Measurements from ENCODE around the gene JAM2. TPM values are rescaled to one million over a fixed set of nuclear protein-coding genes. Genes with fewer than 3 reads are reported as not detected.
A peak's percentile ranks its signal among the peaks of the same experiment; 100 is the strongest.

The JAM2 gene
- total RNA-seq, 2 donors from 2014 or later, result 0.48 to 1.7 TPM

DNA sequence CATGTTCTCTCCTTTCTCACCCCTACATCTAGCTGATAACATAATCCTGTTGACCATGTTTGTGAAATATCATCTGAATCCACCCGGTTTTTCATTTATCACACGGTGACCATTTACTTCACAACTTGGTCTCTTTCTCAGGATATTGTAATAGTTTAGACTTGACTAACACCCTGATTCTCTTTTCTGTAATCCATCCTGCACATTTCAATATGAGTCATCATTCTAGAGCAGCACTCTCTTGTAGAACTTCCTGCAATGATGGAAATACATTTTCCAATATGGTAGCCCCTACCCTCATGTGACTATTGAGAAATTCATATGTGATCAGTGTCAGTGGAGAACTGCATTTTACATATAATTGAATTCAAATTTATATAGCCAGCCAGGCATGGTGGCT lies 2.3 kb upstream of the JAM2 start:
- peaks cover 64% of the 10 kb centered on the region for H3K27me3 Mint-ChIP-seq (ENCODE audit: insufficient read depth)

GRCh38 chr21:25637851-25638659 lies 1.0 kb upstream of the JAM2 start:
- Mint-ChIP-seq H3K27me3 (ENCODE audit: insufficient read depth) (peaks cover 76% of the 10 kb centered on the region), H3K36me3 (ENCODE audit: low read depth) (no peaks in the 10 kb centered on the region), H3K27ac (no peak overlapping the region), H3K4me3 (peak overlapping the region; percentile 60), H3K9me3 (no peaks in the 10 kb centered on the region), H3K4me1 (peaks cover 3% of the 10 kb centered on the region)
- TF ChIP-seq CTCF (conservative IDR thresholded peaks at IDR 0.05), result no peak
- 59 to 70% methylated on average over 4 to 5 of the region's 5 CpGs for WGBS, 2 experiments (ENCODE audit: insufficient coverage in 1 of 2, insufficient read length in 1 of 2)
- DNase-seq, result no peak
- no peaks in the 10 kb centered on the region for H3K36me3 ChIP-seq (ENCODE audit: control insufficient read depth, insufficient read depth, low read length)
- peaks cover 52% of the 10 kb centered on the region for H3K27me3 ChIP-seq (ENCODE audit: control insufficient read depth, insufficient read depth, low read length, poor library complexity, severe bottlenecking)
- H3K9ac ChIP-seq (ENCODE audit: extremely low read depth, low read length, poor library complexity, severe bottlenecking), result no peak overlapping the region
- H3K4me3 ChIP-seq (ENCODE audit: low read length), result peak overlapping the region; percentile 85
- H3K9me3 ChIP-seq (ENCODE audit: control insufficient read depth, low read length), result no peaks in the 10 kb centered on the region
- peak overlapping the region; percentile 99 for H3K27ac ChIP-seq (ENCODE audit: low read depth, low read length)
- no peaks in the 10 kb centered on the region for H3K4me1 ChIP-seq (ENCODE audit: control insufficient read depth, insufficient read depth, low read length)

More for the DNA sequence above, 2.3 kb upstream of the JAM2 start:
- Mint-ChIP-seq H3K9me3 (no peaks in the 10 kb centered on the region), H3K4me3 (no peak overlapping the region), H3K4me1 (peaks cover 3% of the 10 kb centered on the region), H3K36me3 (ENCODE audit: low read depth) (no peaks in the 10 kb centered on the region), H3K27ac (no peak overlapping the region)
- no peaks in the 10 kb centered on the region for H3K4me1 ChIP-seq (ENCODE audit: control insufficient read depth, insufficient read depth, low read length)
- H3K9ac ChIP-seq (ENCODE audit: extremely low read depth, low read length, poor library complexity, severe bottlenecking), result no peak overlapping the region
- no peak for DNase-seq
- H3K36me3 ChIP-seq (ENCODE audit: control insufficient read depth, insufficient read depth, low read length), result no peaks in the 10 kb centered on the region
- no peak overlapping the region for H3K27ac ChIP-seq (ENCODE audit: low read depth, low read length)
- H3K4me3 ChIP-seq (ENCODE audit: low read length), result no peak overlapping the region
- peaks cover 38% of the 10 kb centered on the region for H3K27me3 ChIP-seq (ENCODE audit: control insufficient read depth, insufficient read depth, low read length, poor library complexity, severe bottlenecking)
- TF ChIP-seq CTCF (conservative IDR thresholded peaks at IDR 0.05), result no peak
- WGBS, 2 experiments (ENCODE audit: insufficient coverage in 1 of 2, insufficient read length in 1 of 2), result 96 to 100% methylated on average over 1 to 2 of the region's 2 CpGs
- no peaks in the 10 kb centered on the region for H3K9me3 ChIP-seq (ENCODE audit: control insufficient read depth, low read length)

GRCh38 chr21:25639551-25640201 lies 618 bp downstream of the JAM2 start:
- Mint-ChIP-seq H3K4me3 (peak overlapping the region; percentile 60), H3K27me3 (ENCODE audit: insufficient read depth) (peaks cover 82% of the 10 kb centered on the region), H3K9me3 (no peaks in the 10 kb centered on the region), H3K4me1 (peaks cover 3% of the 10 kb centered on the region), H3K36me3 (ENCODE audit: low read depth) (no peaks in the 10 kb centered on the region), H3K27ac (no peak overlapping the region)
- H3K27me3 ChIP-seq (ENCODE audit: control insufficient read depth, insufficient read depth, low read length, poor library complexity, severe bottlenecking), result peaks cover 62% of the 10 kb centered on the region
- H3K4me3 ChIP-seq (ENCODE audit: low read length), result peak overlapping the region; percentile 85
- H3K4me1 ChIP-seq (ENCODE audit: control insufficient read depth, insufficient read depth, low read length), result no peaks in the 10 kb centered on the region
- TF ChIP-seq CTCF (conservative IDR thresholded peaks at IDR 0.05), result peak; percentile 75
- peak; percentile 90 for DNase-seq
- 0 to 1% methylated on average over 15 to 40 of the region's 40 CpGs for WGBS, 2 experiments (ENCODE audit: insufficient coverage in 1 of 2, insufficient read length in 1 of 2)
- H3K9ac ChIP-seq (ENCODE audit: extremely low read depth, low read length, poor library complexity, severe bottlenecking), result peak overlapping the region; percentile 44
- H3K36me3 ChIP-seq (ENCODE audit: control insufficient read depth, insufficient read depth, low read length), result no peaks in the 10 kb centered on the region
- H3K27ac ChIP-seq (ENCODE audit: low read depth, low read length), result peak overlapping the region; percentile 99
- no peaks in the 10 kb centered on the region for H3K9me3 ChIP-seq (ENCODE audit: control insufficient read depth, low read length)

All from endodermal cell (in vitro differentiated cells).